Left cardiac atrium (tissue), 4 donors: ENCODE data around the gene KRTAP13-2. TPM values are rescaled to one million over a fixed set of nuclear protein-coding genes. Genes with fewer than 3 reads are reported as not detected.

Experiments
- ATAC-seq, 2 donors: fragments of 200-7000 bp; cut with Tn5 transposase; one replicate each; pipeline ENCODE4 v1.9.1; 2020; ENCODE audit warnings: mild to moderate bottlenecking in 2 of 2, moderate library complexity in 2 of 2
- DNase-seq: peaks from one replicate; pipeline ENCODE4 v3.0.0-alpha.2; 2020
- intact Hi-C, 2 donors: fragments of 100-400 bp; cut with DNase I; formaldehyde crosslinking; loops; one replicate each; pipeline versions ENCODE4 v1.14.1 to v1.15.1; 2022 to 2023
- microRNA-seq, 2 donors: library from miRNA; unstranded; fragments of <30 nt; microRNA quantifications; one replicate each; pipeline ENCODE4 v1.2.0, GENCODE V29; 2020
- total RNA-seq, 2 donors: library from RNA; stranded (reverse); fragmentation: NEBNext Ultra II Directional; extraction: Animal tissue kit (Norgen Biotek cat#: 25700); gene quantifications; one replicate each; pipeline ENCODE4 v1.2.1, GENCODE V29; 2021
- donor health status: DM: no; HTN: yes; CAD: no.
- donor health status: DM: no; HTN: yes; CAD: no; lungs with severe emphysema.
- donor health status: DM: yes; HTN: yes; CAD: no.
- donor health status: Dilated cardiomyopathy.

Gene KRTAP13-2
- total RNA-seq, 2 donors from 2014 or later: not detected

GRCh38 chr21:30332681-30333080, 39.4 kb downstream of the KRTAP13-2 start:
- intact Hi-C loops: no loop called here
- no peak for DNase-seq
- ATAC-seq: no peak

DNA sequence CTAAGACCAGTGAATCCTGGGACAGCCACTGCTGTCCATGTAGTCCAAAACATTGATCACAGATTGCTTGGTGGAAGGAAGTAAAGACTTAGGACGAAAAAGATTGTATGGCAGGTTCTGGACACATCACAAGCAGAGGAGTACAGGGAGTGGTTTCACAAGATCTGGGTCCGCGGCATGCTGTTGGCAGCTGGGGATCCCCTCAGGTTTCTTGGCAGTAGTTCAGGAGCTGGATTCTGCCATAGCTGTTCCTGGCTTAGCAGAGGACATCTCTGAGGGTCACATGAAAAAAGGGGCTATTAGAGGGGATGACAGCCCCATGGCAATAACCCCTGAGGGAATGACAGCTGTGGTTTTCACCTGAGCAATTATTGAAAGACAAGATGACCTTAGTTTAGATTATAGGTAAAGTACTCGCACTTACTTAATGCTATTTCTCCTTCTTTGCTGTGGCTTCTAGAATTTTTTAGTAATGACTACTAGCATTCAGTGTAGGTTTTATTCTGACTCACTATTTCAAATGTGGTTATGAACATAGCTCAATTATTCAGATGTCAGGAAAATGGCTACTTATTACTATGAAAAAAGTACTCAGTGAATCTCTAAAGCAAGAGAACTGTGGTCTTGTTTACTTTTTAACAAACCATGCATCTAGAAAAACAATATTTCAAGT, 42.7 kb downstream of the KRTAP13-2 start:
- intact Hi-C loops: no loop called here
- DNase-seq (no peak), ATAC-seq (no peak)

DNA sequence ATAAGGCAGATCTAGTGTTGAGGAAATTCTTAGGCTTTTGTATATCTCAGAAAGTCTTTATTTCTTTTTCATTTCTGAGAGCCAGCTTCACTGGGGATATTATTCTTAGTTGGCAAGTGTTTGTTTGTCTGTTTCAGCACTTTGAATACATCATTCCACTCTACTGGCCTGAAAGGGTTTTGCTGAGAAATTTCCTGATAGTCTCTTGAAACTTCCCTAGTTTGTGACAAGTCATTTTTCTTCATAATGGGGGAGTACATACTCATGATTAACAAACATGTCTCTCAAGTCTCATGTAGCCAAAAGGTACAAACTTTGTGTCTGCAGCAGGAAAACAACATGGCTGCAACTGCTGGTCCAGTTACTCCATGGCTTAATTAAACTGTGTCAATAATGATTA, 45.7 kb downstream of the KRTAP13-2 start:
- intact Hi-C loops: no loop called here
- ATAC-seq: no peak
- no peak for DNase-seq

Small RNA genes within 50 kb of the gene (microRNA-seq; reads per million reads assigned to microRNA genes)
- 0 reads per million in 2 donors for gene MIR4327

Other genes with a start within 250 kb of the KRTAP13-2 start
- gene CLDN17, start 205.5 kb downstream of the KRTAP13-2 start, total RNA-seq: not detected
- gene CLDN8, start 156.2 kb downstream of the KRTAP13-2 start, total RNA-seq: not detected
- gene KRTAP24-1, start 89.3 kb downstream of the KRTAP13-2 start, total RNA-seq: not detected
- not detected for gene KRTAP25-1, start 82.8 kb downstream of the KRTAP13-2 start, total RNA-seq
- gene KRTAP26-1, start 52.0 kb downstream of the KRTAP13-2 start, total RNA-seq: not detected
- gene KRTAP27-1, start 34.6 kb downstream of the KRTAP13-2 start, total RNA-seq: not detected
- gene KRTAP23-1, start 23.7 kb downstream of the KRTAP13-2 start, total RNA-seq: not detected
- gene KRTAP13-1, start 23.8 kb upstream of the KRTAP13-2 start, total RNA-seq: not detected
- gene KRTAP13-3, start 53.7 kb upstream of the KRTAP13-2 start, total RNA-seq: not detected
- not detected for gene KRTAP13-4, start 57.9 kb upstream of the KRTAP13-2 start, total RNA-seq
- gene KRTAP15-1, start 68.0 kb upstream of the KRTAP13-2 start, total RNA-seq: not detected
- gene KRTAP19-1, start 108.1 kb upstream of the KRTAP13-2 start, total RNA-seq: not detected
- gene KRTAP19-2, start 115.2 kb upstream of the KRTAP13-2 start, total RNA-seq: not detected
- gene KRTAP19-3, start 119.7 kb upstream of the KRTAP13-2 start, total RNA-seq: not detected
- not detected for gene KRTAP19-4, start 124.9 kb upstream of the KRTAP13-2 start, total RNA-seq
- not detected for gene KRTAP19-5, start 129.9 kb upstream of the KRTAP13-2 start, total RNA-seq
- gene KRTAP19-6, start 169.6 kb upstream of the KRTAP13-2 start, total RNA-seq: not detected
- not detected for gene KRTAP19-7, start 189.0 kb upstream of the KRTAP13-2 start, total RNA-seq
- gene KRTAP22-2, start 218.1 kb upstream of the KRTAP13-2 start, total RNA-seq: not detected
- gene KRTAP6-3, start 220.2 kb upstream of the KRTAP13-2 start, total RNA-seq: not detected
- not detected for gene KRTAP6-2, start 226.6 kb upstream of the KRTAP13-2 start, total RNA-seq
- gene KRTAP22-1, start 228.8 kb upstream of the KRTAP13-2 start, total RNA-seq: not detected
- gene KRTAP6-1, start 241.7 kb upstream of the KRTAP13-2 start, total RNA-seq: not detected
- not detected for gene KRTAP20-1, start 244.2 kb upstream of the KRTAP13-2 start, total RNA-seq
- not detected for gene KRTAP20-4, start 248.4 kb upstream of the KRTAP13-2 start, total RNA-seq